ENCODE data around the gene CCR4. TPM values are rescaled to one million over a fixed set of nuclear protein-coding genes. Genes with fewer than 3 reads are reported as not detected.
A peak's percentile ranks its signal among the peaks of the same experiment; 100 is the strongest.
"Not testable (repeated sequence)": the region's sequence is repeated elsewhere in the genome, so short reads cannot be mapped to it uniquely, and the experiment has no call there.

Gene CCR4
- total RNA-seq = under 1 TPM; 0.42 to 0.54 TPM
- polyA plus RNA-seq = not detected
- long read RNA-seq, donor 1 = 0 reads
- long read RNA-seq, donor 2 = 0 reads

GRCh38 chr3:32951410-32951811 lies at the start of gene CCR4:
TSS of gene CCR4 (plus strand) at chr3:32951644. CDS start at chr3:32953423, 1,779 bp downstream.
- H3K27ac ChIP-seq (ENCODE audit: low read depth in 1 of 2, low read length in 2 of 2) = no peak within 1 kb of the TSS
- 52 to 57% methylated on average over 9 of the region's 9 CpGs for WGBS, 2 donors
- no peaks in the 10 kb centered on the region for H3K9me3 ChIP-seq (ENCODE audit: control insufficient read depth, low read length)
- ATAC-seq (ENCODE audit: low FRiP score) (no peak), DNase-seq (no peak)
- intact Hi-C loops (cut with DNase I) = no loop called here
- H3K27me3 ChIP-seq (ENCODE audit: control insufficient read depth in 1 of 2, insufficient read depth in 2 of 2, low read length in 1 of 2) = no peaks in the 10 kb centered on the region
- H3K4me3 ChIP-seq (ENCODE audit: low read length in 2 of 2) = no peak within 1 kb of the TSS
- no peaks in the 10 kb centered on the region for H3K4me1 ChIP-seq (ENCODE audit: control insufficient read depth in 1 of 2, insufficient read depth in 2 of 2, low read length in 2 of 2)
- no peaks in the 10 kb centered on the region for H3K36me3 ChIP-seq (ENCODE audit: control insufficient read depth in 1 of 2, insufficient read depth in 2 of 2, low read length in 1 of 2)

- intact Hi-C loops (cut with DNase I); DNase-seq; H3K4me1 ChIP-seq (ENCODE audit: control insufficient read depth in 1 of 2, insufficient read depth in 2 of 2, low read length in 2 of 2); H3K27me3 ChIP-seq (ENCODE audit: control insufficient read depth in 1 of 2, insufficient read depth in 2 of 2, low read length in 1 of 2); ATAC-seq (ENCODE audit: low FRiP score); H3K36me3 ChIP-seq (ENCODE audit: control insufficient read depth in 1 of 2, insufficient read depth in 2 of 2, low read length in 1 of 2); H3K9me3 ChIP-seq (ENCODE audit: control insufficient read depth, low read length); H3K4me3 ChIP-seq (ENCODE audit: low read length in 2 of 2); H3K27ac ChIP-seq (ENCODE audit: low read depth in 1 of 2, low read length in 2 of 2): not testable (repeated sequence)
- WGBS, 2 donors = 22 to 26% methylated on average over 20 to 31 of the region's 31 CpGs
Measured at GRCh38 chr3:32902887-32903371, 48.5 kb upstream of the CCR4 start.

DNA sequence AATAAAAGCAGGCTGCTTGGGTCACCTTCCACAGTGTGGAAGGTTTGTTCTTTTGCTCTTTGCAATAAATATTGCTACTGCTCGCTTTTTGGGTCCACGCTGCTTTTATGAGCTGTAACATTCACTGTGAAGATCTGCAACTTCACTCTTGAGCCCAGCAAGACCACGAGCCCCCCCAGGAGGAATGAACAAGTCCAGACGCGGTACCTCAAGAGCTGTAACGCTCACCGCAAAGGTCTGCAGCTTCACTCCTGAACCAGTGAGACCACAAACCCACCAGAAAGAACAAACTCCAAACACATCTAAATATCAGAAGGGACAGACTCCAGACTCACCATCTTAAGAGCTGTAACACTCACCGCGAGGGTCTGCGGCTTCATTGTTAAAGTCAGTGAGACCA lies 47.5 kb upstream of the CCR4 start:
- no peaks in the 10 kb centered on the region for H3K36me3 ChIP-seq (ENCODE audit: control insufficient read depth in 1 of 2, insufficient read depth in 2 of 2, low read length in 1 of 2)
- ATAC-seq (ENCODE audit: low FRiP score) (no peak), DNase-seq (no peak)
- intact Hi-C loops (cut with DNase I) = no loop called here
- H3K9me3 ChIP-seq (ENCODE audit: control insufficient read depth, low read length) = no peaks in the 10 kb centered on the region
- H3K4me1 ChIP-seq (ENCODE audit: control insufficient read depth in 1 of 2, insufficient read depth in 2 of 2, low read length in 2 of 2) = no peaks in the 10 kb centered on the region
- 96 to 97% methylated on average over 10 of the region's 10 CpGs for WGBS, 2 donors
- H3K27ac ChIP-seq (ENCODE audit: low read depth in 1 of 2, low read length in 2 of 2) = no peak overlapping the region
- no peaks in the 10 kb centered on the region for H3K27me3 ChIP-seq (ENCODE audit: control insufficient read depth in 1 of 2, insufficient read depth in 2 of 2, low read length in 1 of 2)
- H3K4me3 ChIP-seq (ENCODE audit: low read length in 2 of 2) = no peak overlapping the region

- H3K9me3 ChIP-seq (ENCODE audit: control insufficient read depth, low read length) = no peaks in the 10 kb centered on the region
- no peak for DNase-seq
- WGBS, 2 donors = 91 to 92% methylated on average over 3 of the region's 3 CpGs
- no peak overlapping the region for H3K4me3 ChIP-seq (ENCODE audit: low read length in 2 of 2)
- H3K27ac ChIP-seq (ENCODE audit: low read depth in 1 of 2, low read length in 2 of 2) = no peak overlapping the region
- no peaks in the 10 kb centered on the region for H3K36me3 ChIP-seq (ENCODE audit: control insufficient read depth in 1 of 2, insufficient read depth in 2 of 2, low read length in 1 of 2)
- no peaks in the 10 kb centered on the region for H3K27me3 ChIP-seq (ENCODE audit: control insufficient read depth in 1 of 2, insufficient read depth in 2 of 2, low read length in 1 of 2)
- intact Hi-C loops (cut with DNase I) = no loop called here
- H3K4me1 ChIP-seq (ENCODE audit: control insufficient read depth in 1 of 2, insufficient read depth in 2 of 2, low read length in 2 of 2) = no peaks in the 10 kb centered on the region
- no peak for ATAC-seq (ENCODE audit: low FRiP score)
Measured at GRCh38 chr3:32909999-32910398, 41.4 kb upstream of the CCR4 start.

- no peak overlapping the region for H3K27ac ChIP-seq (ENCODE audit: low read depth in 1 of 2, low read length in 2 of 2)
- no peaks in the 10 kb centered on the region for H3K4me1 ChIP-seq (ENCODE audit: control insufficient read depth in 1 of 2, insufficient read depth in 2 of 2, low read length in 2 of 2)
- no peaks in the 10 kb centered on the region for H3K27me3 ChIP-seq (ENCODE audit: control insufficient read depth in 1 of 2, insufficient read depth in 2 of 2, low read length in 1 of 2)
- DNase-seq = no peak
- 81 to 87% methylated on average over 2 of the region's 2 CpGs for WGBS, 2 donors
- H3K36me3 ChIP-seq (ENCODE audit: control insufficient read depth in 1 of 2, insufficient read depth in 2 of 2, low read length in 1 of 2) = no peaks in the 10 kb centered on the region
- no peak overlapping the region for H3K4me3 ChIP-seq (ENCODE audit: low read length in 2 of 2)
- no peaks in the 10 kb centered on the region for H3K9me3 ChIP-seq (ENCODE audit: control insufficient read depth, low read length)
- ATAC-seq (ENCODE audit: low FRiP score) = no peak
- intact Hi-C loops (cut with DNase I) = no loop called here
Measured at GRCh38 chr3:32910954-32911353, 40.5 kb upstream of the CCR4 start.

GRCh38 chr3:32912046-32912445 lies 39.4 kb upstream of the CCR4 start:
- ATAC-seq (ENCODE audit: low FRiP score) (no peak), DNase-seq (no peak)
- peaks cover under 1% of the 10 kb centered on the region for H3K9me3 ChIP-seq (ENCODE audit: control insufficient read depth, low read length)
- no peaks in the 10 kb centered on the region for H3K36me3 ChIP-seq (ENCODE audit: control insufficient read depth in 1 of 2, insufficient read depth in 2 of 2, low read length in 1 of 2)
- H3K27ac ChIP-seq (ENCODE audit: low read depth in 1 of 2, low read length in 2 of 2) = no peak overlapping the region
- no peaks in the 10 kb centered on the region for H3K4me1 ChIP-seq (ENCODE audit: control insufficient read depth in 1 of 2, insufficient read depth in 2 of 2, low read length in 2 of 2)
- H3K27me3 ChIP-seq (ENCODE audit: control insufficient read depth in 1 of 2, insufficient read depth in 2 of 2, low read length in 1 of 2) = no peaks in the 10 kb centered on the region
- WGBS, 2 donors = 95 to 97% methylated on average over 1 of the region's 1 CpG
- no peak overlapping the region for H3K4me3 ChIP-seq (ENCODE audit: low read length in 2 of 2)
- intact Hi-C loops (cut with DNase I) = no loop called here

- peak; percentile 82 for ATAC-seq (ENCODE audit: low FRiP score)
- Histone ChIP-seq H3K9me3 (ENCODE audit: control insufficient read depth, low read length) (peaks cover 2% of the 10 kb centered on the region), H3K27ac (ENCODE audit: low read depth in 1 of 2, low read length in 2 of 2) (no peak overlapping the region), H3K36me3 (ENCODE audit: control insufficient read depth in 1 of 2, insufficient read depth in 2 of 2, low read length in 1 of 2) (no peaks in the 10 kb centered on the region), H3K27me3 (ENCODE audit: control insufficient read depth in 1 of 2, insufficient read depth in 2 of 2, low read length in 1 of 2) (no peaks in the 10 kb centered on the region), H3K4me3 (ENCODE audit: low read length in 2 of 2) (no peak overlapping the region), H3K4me1 (ENCODE audit: control insufficient read depth in 1 of 2, insufficient read depth in 2 of 2, low read length in 2 of 2) (no peaks in the 10 kb centered on the region)
- WGBS, 2 donors = 11% methylated on average over 7 of the region's 7 CpGs
- peak; percentile 53 to 82 for DNase-seq
- intact Hi-C loops (cut with DNase I) = no loop called here
Measured at GRCh38 chr3:32913790-32914446, 37.5 kb upstream of the CCR4 start.

GRCh38 chr3:32919920-32920319 lies 31.5 kb upstream of the CCR4 start:
- no peak for ATAC-seq (ENCODE audit: low FRiP score)
- intact Hi-C loops (cut with DNase I) = no loop called here
- no peak overlapping the region for H3K27ac ChIP-seq (ENCODE audit: low read depth in 1 of 2, low read length in 2 of 2)

DNA sequence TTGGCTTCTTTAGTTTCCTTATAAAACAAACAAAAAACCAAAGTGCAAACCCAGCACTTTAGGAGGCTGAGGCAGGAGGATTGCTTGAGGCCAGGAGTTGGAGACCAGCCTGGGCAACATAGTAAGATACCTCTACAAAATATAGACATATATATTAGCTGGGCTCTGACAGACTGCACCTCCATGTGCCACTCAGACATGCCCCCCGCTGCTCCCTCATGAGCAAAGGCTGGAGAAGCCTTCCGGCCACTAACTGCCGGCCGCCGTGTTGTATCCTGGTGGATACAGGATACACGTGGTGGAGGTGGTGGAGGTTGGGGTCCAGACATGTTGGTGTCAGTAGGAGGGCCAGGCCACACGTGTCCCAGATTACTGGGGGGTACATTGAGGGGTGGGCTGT lies 29.4 kb upstream of the CCR4 start:
- intact Hi-C loops (cut with DNase I) = no loop called here
- H3K27ac ChIP-seq (ENCODE audit: low read depth in 1 of 2, low read length in 2 of 2) = no peak overlapping the region
- no peaks in the 10 kb centered on the region for H3K27me3 ChIP-seq (ENCODE audit: control insufficient read depth in 1 of 2, insufficient read depth in 2 of 2, low read length in 1 of 2)
- ATAC-seq (ENCODE audit: low FRiP score) = no peak
- H3K9me3 ChIP-seq (ENCODE audit: control insufficient read depth, low read length) = peaks cover under 1% of the 10 kb centered on the region
- WGBS, 2 donors = 89% methylated on average over 7 of the region's 7 CpGs
- H3K4me1 ChIP-seq (ENCODE audit: control insufficient read depth in 1 of 2, insufficient read depth in 2 of 2, low read length in 2 of 2) = no peaks in the 10 kb centered on the region
- no peak for DNase-seq
- no peaks in the 10 kb centered on the region for H3K36me3 ChIP-seq (ENCODE audit: control insufficient read depth in 1 of 2, insufficient read depth in 2 of 2, low read length in 1 of 2)
- no peak overlapping the region for H3K4me3 ChIP-seq (ENCODE audit: low read length in 2 of 2)

More at GRCh38 chr3:32919920-32920319, 31.5 kb upstream of the CCR4 start:
- Histone ChIP-seq H3K36me3 (ENCODE audit: control insufficient read depth in 1 of 2, insufficient read depth in 2 of 2, low read length in 1 of 2) (no peaks in the 10 kb centered on the region), H3K27me3 (ENCODE audit: control insufficient read depth in 1 of 2, insufficient read depth in 2 of 2, low read length in 1 of 2) (no peaks in the 10 kb centered on the region), H3K9me3 (ENCODE audit: control insufficient read depth, low read length) (peaks cover 2% of the 10 kb centered on the region), H3K4me3 (ENCODE audit: low read length in 2 of 2) (no peak overlapping the region), H3K4me1 (ENCODE audit: control insufficient read depth in 1 of 2, insufficient read depth in 2 of 2, low read length in 2 of 2) (no peaks in the 10 kb centered on the region)
- DNase-seq = no peak
- 81 to 86% methylated on average over 2 of the region's 2 CpGs for WGBS, 2 donors

Measured in aorta (tissue), 5 donors.